Measurements from ENCODE around the gene NAV2.
"Not testable (repeated sequence)": the region's sequence is repeated elsewhere in the genome, so short reads cannot be mapped to it uniquely, and the experiment has no call there.

The NAV2 gene

DNA sequence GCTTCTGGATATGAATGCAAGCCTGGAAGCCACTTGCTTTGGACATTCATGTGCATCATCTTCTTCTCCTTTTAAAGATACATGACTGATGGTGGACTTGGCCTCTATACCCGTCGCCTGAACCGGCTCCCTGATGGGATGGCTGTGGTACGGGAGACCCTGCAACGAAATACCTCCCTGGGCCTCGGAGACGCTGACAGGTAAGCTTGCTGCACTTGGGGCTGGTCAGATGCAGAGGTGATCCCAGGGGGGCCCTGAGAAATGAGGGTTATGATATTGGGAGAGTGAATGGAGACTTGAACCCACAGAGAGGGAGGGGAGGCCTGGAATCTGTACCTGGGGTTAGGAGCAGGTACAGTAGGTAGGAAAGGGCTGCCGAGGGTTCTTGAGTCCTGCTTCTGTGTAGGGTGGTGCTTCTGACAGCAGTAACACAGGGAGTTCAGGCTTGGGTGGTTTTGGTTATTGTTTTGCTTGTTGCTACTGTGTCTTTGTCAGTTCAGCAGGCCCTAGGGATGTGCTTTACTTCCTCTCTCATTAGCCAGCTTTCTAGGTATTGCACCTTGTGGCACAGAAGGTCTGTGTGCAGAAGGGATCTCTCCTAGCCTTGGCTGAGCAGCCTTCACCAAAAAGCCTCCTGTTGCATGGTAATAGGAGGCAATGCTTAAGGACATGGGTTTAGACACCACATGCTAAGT is 271.6 kb downstream of the NAV2 start:
- no peak for DNase-seq

GRCh38 chr11:19985111-19985510 is 272.5 kb downstream of the NAV2 start:
- DNase-seq, result no peak

- no peak for DNase-seq
Observed at GRCh38 chr11:19987331-19987801, 274.7 kb downstream of the NAV2 start.

GRCh38 chr11:19988598-19988997 is 276.0 kb downstream of the NAV2 start:
- DNase-seq, result no peak

DNA sequence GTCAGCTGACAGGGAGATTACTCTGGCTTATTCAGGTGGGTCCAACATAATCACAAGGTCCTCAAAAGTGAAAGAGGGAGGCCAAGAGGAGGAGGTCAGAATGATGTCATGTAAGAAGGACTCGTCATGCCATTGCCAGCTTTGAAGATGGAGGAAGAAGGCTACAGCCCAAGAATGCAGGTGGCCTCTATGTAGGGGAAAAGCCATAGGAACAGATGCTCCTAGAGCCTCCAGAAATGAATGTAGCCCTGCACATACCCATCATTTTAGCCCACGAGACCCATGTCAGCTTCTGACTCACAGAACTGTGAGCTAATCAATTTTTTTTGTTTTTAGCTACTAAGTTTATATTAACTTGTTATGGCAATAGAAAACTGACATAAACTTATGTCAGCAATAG is 276.6 kb downstream of the NAV2 start:
- no peak for DNase-seq

- DNase-seq, result no peak
Observed at GRCh38 chr11:19992162-19992561, 279.5 kb downstream of the NAV2 start.

- no peak for DNase-seq
Observed at GRCh38 chr11:19992998-19993397, 280.4 kb downstream of the NAV2 start.

DNA sequence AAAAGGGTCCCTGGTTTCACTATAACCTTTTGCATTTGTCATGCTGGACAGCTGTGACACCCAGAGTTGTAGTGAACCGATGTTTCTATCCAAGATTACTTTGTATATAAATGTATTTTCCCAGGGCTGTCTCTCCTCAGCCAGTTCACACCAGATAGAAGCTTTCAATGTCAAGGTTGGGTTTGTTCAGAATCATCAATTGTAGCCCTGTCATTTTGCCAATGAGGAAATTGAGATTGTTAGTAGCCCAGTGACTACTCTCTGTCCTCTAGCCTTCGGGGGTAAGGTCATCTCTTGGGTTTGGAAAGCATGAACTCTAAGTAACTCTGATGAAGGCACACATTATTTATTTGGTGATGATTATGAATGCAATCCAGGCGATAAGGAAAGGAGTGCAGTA is 282.0 kb downstream of the NAV2 start:
- no peak for DNase-seq

- no peak for DNase-seq
Observed at GRCh38 chr11:19995145-19995544, 282.5 kb downstream of the NAV2 start.

GRCh38 chr11:19996571-19996970 is 283.9 kb downstream of the NAV2 start:
- DNase-seq, result no peak

GRCh38 chr11:20000022-20000350 is 287.3 kb downstream of the NAV2 start:
- DNase-seq, result no peak

DNA sequence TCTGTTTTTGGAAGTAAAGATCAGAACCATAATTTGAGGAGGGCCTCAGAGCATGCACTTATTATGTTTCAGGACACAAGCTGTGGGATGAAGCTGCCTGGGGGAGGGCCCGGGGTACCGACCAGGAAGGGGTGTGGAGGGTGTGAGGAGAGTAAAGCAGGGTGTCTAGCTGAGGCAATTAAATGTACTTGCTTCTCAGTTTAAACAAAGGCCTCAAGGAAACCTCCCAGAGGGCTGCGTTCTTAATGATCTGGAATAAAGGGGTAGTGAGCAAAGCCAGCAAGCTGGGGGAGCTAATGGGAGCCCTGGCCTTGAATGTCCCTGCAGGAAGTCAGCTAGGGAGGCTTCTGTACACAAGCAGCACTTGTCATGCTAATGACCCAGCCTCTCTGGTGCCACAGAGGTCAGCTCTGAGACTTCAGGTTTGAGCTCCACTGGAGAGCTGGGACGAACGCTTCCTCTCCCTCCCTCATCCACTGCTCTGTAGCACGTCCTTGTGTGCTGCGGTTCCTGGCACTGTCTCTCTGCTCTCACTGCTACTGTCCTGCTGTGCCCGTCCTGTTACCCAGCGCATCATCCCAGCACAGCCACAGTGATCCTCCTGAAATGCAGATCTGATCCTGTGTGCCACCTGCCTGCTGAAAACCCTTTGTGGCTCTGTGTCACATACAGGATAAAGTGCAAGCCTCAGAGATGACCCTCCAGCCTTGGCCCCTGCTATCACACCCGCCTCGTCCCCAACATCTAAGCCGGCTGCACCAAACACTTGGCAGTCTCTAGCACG is 287.9 kb downstream of the NAV2 start:
- no peak for DNase-seq

DNA sequence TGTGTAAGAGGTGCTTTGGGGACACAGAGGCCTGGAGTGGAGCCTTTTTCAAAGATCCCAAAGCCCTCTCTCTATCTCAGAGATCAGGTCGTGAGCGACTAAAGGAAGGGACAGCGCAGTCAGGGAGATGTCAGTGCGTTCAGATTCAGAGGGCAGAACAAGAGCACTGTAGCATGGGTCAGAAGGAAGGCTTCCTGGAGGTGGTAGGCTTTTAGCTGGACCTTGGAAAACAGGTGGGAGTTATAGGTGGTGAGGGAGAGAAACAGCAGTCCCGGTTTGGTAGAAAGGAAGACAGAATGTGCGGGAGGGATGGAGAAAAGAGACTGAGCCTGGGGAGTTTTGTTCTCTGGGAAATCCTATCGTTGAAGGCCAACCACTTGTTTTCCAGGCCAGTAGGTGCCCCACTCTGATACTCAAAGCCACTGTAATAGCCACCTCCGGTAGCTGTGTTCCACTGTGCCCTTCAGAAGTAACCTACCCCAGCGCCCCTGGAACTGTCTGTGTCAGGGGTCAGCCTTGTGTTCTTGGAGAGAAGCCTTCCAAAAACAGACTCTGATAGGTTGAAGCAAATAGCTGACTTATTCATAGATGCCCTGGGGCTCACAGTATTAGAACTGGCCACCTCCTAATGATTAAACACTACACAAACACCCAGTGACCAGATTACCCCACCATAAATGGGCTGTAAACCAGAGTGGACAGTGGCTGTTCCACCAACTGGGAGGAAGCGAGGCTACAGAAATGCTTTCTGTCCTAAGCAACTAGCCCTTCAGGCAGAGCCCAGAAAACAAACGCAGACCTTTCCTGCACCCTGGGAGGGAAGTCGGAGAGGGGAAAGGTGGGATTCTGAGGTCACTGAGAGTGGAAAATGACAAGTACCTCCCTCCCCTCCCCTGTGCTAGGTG is 289.9 kb downstream of the NAV2 start:
- DNase-seq, result no peak

GRCh38 chr11:20003351-20003750 is 290.7 kb downstream of the NAV2 start:
- DNase-seq, result no peak

DNA sequence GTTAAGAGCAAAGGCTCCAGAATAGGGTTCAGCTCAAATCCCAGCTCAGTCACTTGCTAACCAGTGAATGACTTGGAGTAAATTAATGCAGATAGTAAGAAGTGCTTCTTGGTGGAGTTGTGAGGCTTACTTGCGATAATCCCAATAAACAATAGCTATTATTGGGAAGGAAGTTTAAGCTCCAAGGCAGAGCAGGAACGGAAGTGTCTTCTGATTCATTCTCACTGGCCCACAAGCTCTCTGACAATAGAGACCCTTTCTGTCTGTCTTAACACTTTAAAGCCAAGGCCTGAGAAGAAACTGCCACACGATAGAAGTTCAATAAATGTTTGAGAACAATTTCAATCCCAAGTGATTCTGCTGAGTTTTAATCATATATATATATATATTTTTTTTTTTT is 292.2 kb downstream of the NAV2 start:
- no peak for DNase-seq

DNA sequence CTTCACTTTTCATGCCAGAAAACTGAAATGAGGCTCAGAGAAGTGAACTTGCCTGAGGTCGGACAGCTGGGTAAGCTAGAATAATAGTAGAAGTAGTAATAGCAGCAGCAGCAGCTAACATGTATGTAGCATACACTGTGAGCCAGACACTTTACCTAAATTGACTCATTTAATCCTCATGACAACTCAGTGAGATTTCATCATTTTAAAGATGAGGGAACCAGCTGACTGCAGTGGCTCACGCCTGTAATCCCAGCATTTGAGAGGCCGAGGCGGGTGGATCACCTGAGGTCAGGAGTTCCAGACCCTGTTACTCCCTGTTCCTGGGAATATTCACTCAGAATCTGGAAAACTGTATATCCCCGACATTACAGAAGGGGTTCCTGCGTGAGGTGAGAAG is 293.1 kb downstream of the NAV2 start:
- DNase-seq, result no peak

GRCh38 chr11:20006618-20007017 is 294.0 kb downstream of the NAV2 start:
- not testable (repeated sequence) for DNase-seq

DNA sequence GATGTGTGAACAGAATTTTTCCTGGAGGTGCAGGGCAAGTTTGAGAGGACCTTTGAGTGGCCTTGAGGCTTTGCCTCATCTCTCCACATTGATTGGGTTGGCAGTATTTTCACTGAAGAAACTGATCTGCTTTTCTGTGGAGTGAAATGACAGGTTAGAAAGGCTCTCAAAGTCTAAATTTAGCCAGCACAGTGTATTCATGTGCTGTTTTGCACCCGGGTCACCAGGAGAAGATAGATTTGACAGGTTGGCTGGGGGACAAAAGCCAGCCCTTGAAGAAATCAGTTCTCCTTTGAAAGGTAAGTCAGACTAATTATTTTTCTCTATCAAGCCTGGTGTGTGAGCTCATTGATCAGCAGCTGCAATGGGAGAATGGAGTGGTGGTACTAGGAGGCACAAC is 294.7 kb downstream of the NAV2 start:
- DNase-seq, result no peak

DNA sequence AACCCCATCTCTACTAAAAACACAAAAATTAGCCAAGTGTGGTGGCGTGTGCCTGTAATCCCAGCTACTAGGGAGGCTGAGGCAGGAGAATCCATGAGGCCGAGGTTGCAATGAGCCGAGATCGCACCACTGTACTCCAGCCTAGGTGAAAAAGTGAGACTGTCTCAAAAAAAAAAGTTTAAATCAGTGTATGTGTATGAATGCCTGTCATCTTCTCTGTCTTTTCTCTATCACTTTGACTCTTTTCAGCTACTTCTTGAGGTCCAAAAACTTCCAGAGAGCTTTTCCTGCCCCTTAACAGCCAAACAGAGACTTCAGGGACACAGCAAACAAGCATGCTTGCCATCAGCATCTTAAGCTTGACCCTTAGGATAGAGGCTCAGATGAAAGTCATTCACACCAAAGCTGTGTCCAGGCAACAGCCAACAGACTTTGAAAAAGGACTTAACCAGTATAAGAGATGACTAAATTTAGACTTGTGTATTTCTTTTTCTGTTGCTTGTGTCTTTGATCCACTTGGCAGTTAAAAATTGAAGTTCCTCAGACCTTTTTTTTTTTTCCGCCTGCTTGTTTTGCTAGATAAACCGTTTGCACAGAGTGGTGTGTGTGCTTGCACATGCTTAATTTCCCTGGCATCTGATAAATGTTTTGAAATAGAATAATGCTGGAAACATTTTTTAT is 295.7 kb downstream of the NAV2 start:
- DNase-seq, result no peak

- DNase-seq, result no peak
Observed at GRCh38 chr11:20008871-20009644, 296.4 kb downstream of the NAV2 start.

DNA sequence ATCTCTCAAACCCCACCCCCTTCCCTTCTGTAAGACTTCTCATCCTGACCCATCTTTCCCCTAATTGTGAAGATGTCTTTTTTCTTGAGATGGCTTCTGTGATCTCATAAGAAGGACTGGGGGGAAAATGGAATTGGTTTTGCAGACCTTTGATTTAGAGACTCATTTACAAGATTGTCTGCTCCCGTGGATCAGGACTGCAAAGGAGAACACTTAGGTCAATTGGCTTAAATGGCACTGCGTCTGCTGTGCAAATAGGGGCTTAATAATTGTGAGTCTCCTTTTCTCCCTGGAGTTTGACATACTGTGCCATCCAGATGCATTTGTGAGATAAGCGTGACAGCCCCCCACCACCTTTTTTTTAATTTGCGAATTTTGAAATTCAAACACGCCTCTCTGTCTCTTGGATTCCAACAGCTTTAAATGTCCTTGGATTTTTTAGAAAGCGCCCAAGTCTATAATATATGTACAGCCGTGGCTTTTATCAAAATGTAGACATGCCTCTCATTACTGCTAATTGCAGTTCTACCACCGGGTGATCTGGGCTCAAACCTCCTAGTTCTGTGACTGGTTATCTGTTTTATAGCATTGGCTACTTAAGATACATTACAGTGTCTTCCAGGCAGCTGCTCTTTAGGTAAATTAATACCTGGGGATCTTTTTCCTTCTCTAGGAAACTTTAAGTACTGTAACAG is 297.7 kb downstream of the NAV2 start:
- no peak for DNase-seq

GRCh38 chr11:20010851-20011225 is 298.2 kb downstream of the NAV2 start:
- DNase-seq, result no peak
